H1 (cell line): ENCODE results near the gene STIM2. TPM values are rescaled to one million over a fixed set of nuclear protein-coding genes. Genes with fewer than 3 reads are reported as not detected.

Source experiments
- CTCF ChIA-PET: fragments of 300-600 bp; sonication (Branson Sonifier 250); formaldehyde crosslinking; loops from one replicate; lab custom pipeline; 2021; ENCODE audit not compliant: partially characterized antibody; lab: Charles Lee
- POLR2A ChIA-PET: fragments of 300-600 bp; sonication (Branson Sonifier 250); formaldehyde crosslinking; loops from one replicate; lab custom pipeline; 2021; ENCODE audit warnings: inconsistent platforms; ENCODE audit not compliant: partially characterized antibody; lab: Charles Lee
- DNase-seq, 2 experiments: peaks; one replicate each; pipeline versions ENCODE4 v3.0.0 to v3.0.0-alpha.2; 2010 to 2022; ENCODE audit warnings: low spot score in 2 of 2, low read depth in 1 of 2, mixed read lengths in 1 of 2
- FAIRE-seq: peaks from 2 replicates; lab custom pipeline; 2011; peaks lifted over from hg19 to GRCh38; lab: Jason Lieb, UNC
- H2AFZ ChIP-seq: 2 replicates; pipeline ENCODE4 v1.8.1; 2012; ENCODE audit warnings: low read length, inconsistent platforms
- H2AK5ac ChIP-seq: 2 replicates; pipeline ENCODE4 v1.6.1; 2013; ENCODE audit warnings: low read depth, low read length
- H2BK120ac ChIP-seq: replicated peaks from 2 replicates; pipeline ENCODE3; 2013; ENCODE audit warnings: low read depth, low read length, inconsistent platforms
- H2BK12ac ChIP-seq: 2 replicates; pipeline ENCODE4 v1.6.1; 2013; ENCODE audit warnings: low read depth, low read length
- H2BK15ac ChIP-seq: 2 replicates; pipeline ENCODE4 v1.6.1; 2013; ENCODE audit warnings: low read length
- H2BK20ac ChIP-seq: 2 replicates; pipeline ENCODE4 v1.6.1; 2013; ENCODE audit warnings: low read length
- H2BK5ac ChIP-seq: 2 replicates; pipeline ENCODE4 v1.6.1; 2013; ENCODE audit warnings: low read depth, low read length
- H3K14ac ChIP-seq: 2 replicates; pipeline ENCODE4 v1.6.1; 2013; ENCODE audit warnings: inconsistent platforms; ENCODE audit not compliant: insufficient read length
- H3K18ac ChIP-seq: 2 replicates; pipeline ENCODE4 v1.6.1; 2013; ENCODE audit warnings: low read length; ENCODE audit errors: extremely low read depth
- H3K23ac ChIP-seq: 2 replicates; pipeline ENCODE4 v1.6.1; 2013; ENCODE audit warnings: inconsistent platforms; ENCODE audit not compliant: insufficient read length
- H3K23me2 ChIP-seq: 2 replicates; pipeline ENCODE4 v1.6.1; 2013; ENCODE audit warnings: low read depth, low read length
- H3K27ac ChIP-seq: 2 replicates; pipeline ENCODE4 v1.6.1; 2011; ENCODE audit warnings: low read depth, low read length, inconsistent platforms
- H3K27me3 ChIP-seq, 4 experiments: replicated peaks in 1 of 4; 1 replicate in 1 of 4; 2 replicates in 3 of 4; pipeline versions ENCODE4 v1.6.1 to v1.8.1; 2011 to 2013; ENCODE audit warnings: low read length in 3 of 4, mild to moderate bottlenecking in 3 of 4, inconsistent platforms in 2 of 4, mixed read lengths in 2 of 4, moderate library complexity in 1 of 4; ENCODE audit not compliant: control insufficient read depth in 3 of 4, insufficient read depth in 3 of 4; ENCODE audit errors: extremely low read depth in 1 of 4
- H3K36me3 ChIP-seq, 4 experiments: 2 replicates each; pipeline versions ENCODE4 v1.6.1 to v1.8.1; 2011 to 2013; ENCODE audit warnings: mild to moderate bottlenecking in 4 of 4, low read length in 3 of 4, moderate library complexity in 2 of 4, control low read depth in 1 of 4, inconsistent platforms in 1 of 4; ENCODE audit not compliant: insufficient read depth in 4 of 4, control insufficient read depth in 2 of 4
- H3K4ac ChIP-seq: replicated peaks from 2 replicates; pipeline ENCODE3; 2013; ENCODE audit warnings: low read length, low read depth, mixed read lengths, inconsistent platforms; ENCODE audit not compliant: insufficient read length
- H3K4me1 ChIP-seq, 4 experiments: replicated peaks in 1 of 4; 1 replicate in 1 of 4; 2 replicates in 3 of 4; pipeline versions ENCODE4 v1.6.1 to v1.8.1; 2011 to 2013; ENCODE audit warnings: low read length in 3 of 4, inconsistent platforms in 2 of 4, mixed read lengths in 1 of 4; ENCODE audit not compliant: insufficient read depth in 4 of 4, control insufficient read depth in 3 of 4
- H3K4me2 ChIP-seq, 2 experiments: 2 replicates each; pipeline versions ENCODE4 v1.6.1 to v1.8.1; 2011 to 2013; ENCODE audit warnings: low read depth in 2 of 2, low read length in 2 of 2, control low read depth in 1 of 2, inconsistent platforms in 1 of 2, mild to moderate bottlenecking in 1 of 2; ENCODE audit not compliant: insufficient read depth in 1 of 2
- H3K4me3 ChIP-seq, 4 experiments: fragments of 200-600, 300-600 bp in 1 of 4; sonication (generic), shearing (Covaris generic), sonication (Bioruptor Twin) in 1 of 4; 2 replicates each; pipeline versions ENCODE4 v1.5.1 to v1.8.1; 2011 to 2016; ENCODE audit warnings: low read length in 4 of 4, low read depth in 3 of 4, control low read depth in 2 of 4, inconsistent platforms in 2 of 4, mild to moderate bottlenecking in 2 of 4, mixed read lengths in 1 of 4, moderate library complexity in 1 of 4; ENCODE audit not compliant: insufficient read depth in 2 of 4; ENCODE audit errors: extremely low read depth in 1 of 4
- H3K56ac ChIP-seq: replicated peaks from 2 replicates; pipeline ENCODE3; 2013; ENCODE audit warnings: low read depth, mild to moderate bottlenecking, mixed read lengths, low read length, inconsistent platforms; ENCODE audit not compliant: insufficient read length
- H3K79me1 ChIP-seq: 2 replicates; pipeline ENCODE4 v1.6.1; 2013; ENCODE audit warnings: low read depth, low read length, control low read depth
- H3K79me2 ChIP-seq, 2 experiments: 2 replicates each; pipeline versions ENCODE4 v1.6.1 to v1.8.1; 2012 to 2013; ENCODE audit warnings: low read length in 2 of 2, mild to moderate bottlenecking in 2 of 2, inconsistent platforms in 1 of 2; ENCODE audit not compliant: insufficient read depth in 2 of 2, control insufficient read depth in 1 of 2
- H3K9ac ChIP-seq, 4 experiments: replicated peaks in 1 of 4; 1 replicate in 1 of 4; 2 replicates in 3 of 4; pipeline versions ENCODE4 v1.6.1 to v1.8.1; 2011 to 2013; ENCODE audit warnings: low read depth in 3 of 4, low read length in 3 of 4, control low read depth in 2 of 4, mild to moderate bottlenecking in 2 of 4, moderate library complexity in 2 of 4, inconsistent platforms in 1 of 4; ENCODE audit errors: extremely low read depth in 1 of 4
- H3K9me3 ChIP-seq, 2 experiments: 2 replicates each; pipeline versions ENCODE4 v1.6.1 to v1.8.1; 2012 to 2013; ENCODE audit warnings: mild to moderate bottlenecking in 2 of 2, moderate library complexity in 2 of 2, control low read depth in 1 of 2, inconsistent platforms in 1 of 2, low read depth in 1 of 2, low read length in 1 of 2, mixed read lengths in 1 of 2; ENCODE audit not compliant: insufficient read depth in 2 of 2
- H4K20me1 ChIP-seq, 2 experiments: replicated peaks in 1 of 2; 2 replicates each; pipeline versions ENCODE3 to v1.8.1; 2011 to 2013; ENCODE audit warnings: inconsistent platforms in 2 of 2, low read length in 2 of 2, mild to moderate bottlenecking in 1 of 2; ENCODE audit not compliant: insufficient read depth in 2 of 2, control insufficient read depth in 1 of 2
- H4K5ac ChIP-seq: 2 replicates; pipeline ENCODE4 v1.6.1; 2013; ENCODE audit warnings: low read length, low read depth, mixed read lengths, inconsistent platforms; ENCODE audit not compliant: insufficient read length
- H4K8ac ChIP-seq: 2 replicates; pipeline ENCODE4 v1.8.0; 2013; ENCODE audit warnings: mild to moderate bottlenecking, moderate library complexity, low read length, inconsistent platforms; ENCODE audit not compliant: insufficient read depth; ENCODE audit errors: extremely low read depth
- H4K91ac ChIP-seq: replicated peaks from 2 replicates; pipeline ENCODE3; 2013; ENCODE audit warnings: low read length, mixed read lengths, inconsistent platforms; ENCODE audit not compliant: insufficient read length
- ASH2L ChIP-seq: fragments of 200-600, 300-600 bp; sonication (generic); IDR thresholded peaks from one replicate; pipeline ENCODE4 v1.7.1; 2017; ENCODE audit warnings: low read length
- BCL11A ChIP-seq, 2 experiments: IDR thresholded peaks; one replicate each; pipeline ENCODE4 v1.6.1; 2011; ENCODE audit warnings: low read depth in 2 of 2, low read length in 2 of 2, mild to moderate bottlenecking in 2 of 2
- BRCA1 ChIP-seq: IDR thresholded peaks from 2 replicates; pipeline ENCODE4 v1.6.1; 2012; ENCODE audit warnings: low read depth, low read length, improper control_type of control experiment
- CBX5 ChIP-seq: fragments of 300-800, 300-1000 bp; sonication (generic); IDR thresholded peaks from 2 replicates; pipeline ENCODE4 v1.7.1; 2016; ENCODE audit warnings: antibody characterized with exemption, low read length, low read depth
- CREB1 ChIP-seq: IDR thresholded peaks from 2 replicates; pipeline ENCODE4 v1.6.1; 2012; ENCODE audit warnings: inconsistent platforms
- CTBP2 ChIP-seq: IDR thresholded peaks from 2 replicates; pipeline ENCODE4 v1.7.0; 2011; ENCODE audit warnings: borderline replicate concordance, mild to moderate bottlenecking, moderate library complexity, mixed read lengths, low read length; ENCODE audit not compliant: insufficient read depth, insufficient read length
- EGR1 ChIP-seq: IDR thresholded peaks from 2 replicates; pipeline ENCODE4 v1.6.1; 2011; ENCODE audit warnings: low read depth, low read length, borderline replicate concordance
- NRF1 ChIP-seq: IDR thresholded peaks from 2 replicates; pipeline ENCODE4 v1.6.1; 2011; ENCODE audit warnings: mild to moderate bottlenecking, low read depth, low read length, improper control_type of control experiment
- SIN3A ChIP-seq, 2 experiments: IDR thresholded peaks in 1 of 2; conservative IDR thresholded peaks in 1 of 2; 2 replicates each; pipeline ENCODE4 v1.6.1; 2011 to 2012; ENCODE audit warnings: low read length in 2 of 2, improper control_type of control experiment in 1 of 2, low read depth in 1 of 2, mild to moderate bottlenecking in 1 of 2
- SP4 ChIP-seq: IDR thresholded peaks from 2 replicates; pipeline ENCODE4 v1.6.1; 2012; ENCODE audit warnings: low read length, inconsistent platforms
- WGBS, 2 experiments: shearing (Covaris generic) in 1 of 2; methylation state at CpG; one replicate each; pipeline versions ENCODE4 v1.1.6 to v1.1.7; 2013 to 2015; ENCODE audit warnings: low lambda C conversion rate in 2 of 2, mixed read lengths in 2 of 2, inconsistent platforms in 1 of 2, low coverage in 1 of 2, missing lambda C conversion rate in 1 of 2; ENCODE audit not compliant: insufficient replicate concordance in 2 of 2, insufficient coverage in 1 of 2, insufficient read length in 1 of 2; ENCODE audit errors: extremely low coverage in 1 of 2, missing lambda C conversion rate in 1 of 2; 5-methylcytosine and 5-hydroxymethylcytosine counted together
- polyA plus RNA-seq, 7 experiments: library from polyadenylated mRNA; depleted of rRNA in 3 of 7; stranded (reverse) in 5 of 7; unstranded in 2 of 7; fragments of >200 nt in 5 of 7; fragments of 200-250 nt in 2 of 7; gene quantifications; 1 replicate in 5 of 7; 2 replicates in 1 of 7; 4 replicates in 1 of 7; pipeline versions ENCODE4 v1.2.1 to v1.2.3, GENCODE V29; 2011 to 2013; ENCODE audit warnings: missing spikeins in 2 of 7, mixed read lengths in 2 of 7
- total RNA-seq: library from RNA; stranded (reverse); fragmentation: NEBNext Ultra II Directional; extraction: Animal tissue kit (Norgen Biotek cat#: 25700); gene quantifications from 2 replicates; pipeline ENCODE4 v1.2.1, GENCODE V29; 2021

The STIM2 gene
- total and polyA plus RNA-seq, 2 of the 8 experiments (the other 6 are each of a cell fraction or from before 2014, with no cell fraction given) = 22.9 to 23.0 TPM

DNA sequence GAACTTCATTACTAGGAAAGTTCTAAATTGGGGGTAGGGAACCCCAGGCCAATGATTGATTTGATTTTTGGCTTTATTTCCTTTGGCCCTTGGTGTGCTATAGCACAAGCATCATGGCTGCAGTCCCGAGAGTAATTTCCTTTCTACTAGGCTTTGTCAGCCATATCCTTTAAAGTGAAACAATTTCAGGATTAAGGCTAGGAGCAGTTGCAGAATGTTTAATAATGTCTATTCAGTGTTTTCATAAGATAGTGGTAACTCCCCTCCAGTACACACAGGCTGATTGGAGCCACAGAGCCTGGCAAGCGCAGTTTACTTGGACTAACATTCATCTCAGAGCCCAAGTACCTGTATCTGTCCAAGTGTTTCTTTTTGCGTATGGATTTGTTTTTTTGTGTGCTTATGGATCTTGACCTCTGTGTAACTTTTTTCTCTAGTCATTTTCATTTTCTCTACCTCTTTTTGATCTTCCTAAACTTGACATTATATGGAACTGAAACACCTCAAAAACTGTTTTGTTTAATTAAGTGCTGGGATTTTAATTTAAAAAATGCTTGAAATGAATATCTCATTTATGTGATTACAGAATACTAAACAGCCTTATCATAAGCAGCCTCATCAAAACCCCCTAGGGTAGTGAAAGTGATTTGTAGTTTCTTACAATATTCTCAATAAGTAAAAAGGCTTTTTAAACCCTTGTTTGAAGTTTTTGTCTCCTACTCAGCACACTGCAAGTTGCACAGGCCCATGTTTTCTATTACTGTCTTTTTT lies 7.5 kb downstream of the STIM2 start:
- H3K36me3 ChIP-seq = no peaks in the 10 kb centered on the region
- H3K27me3 ChIP-seq = no peaks in the 10 kb centered on the region; a peak in 1 of 7 replicates
- no peaks in the 10 kb centered on the region for H3K9me3 ChIP-seq
- no peak overlapping the region for H2BK120ac ChIP-seq
- no peak overlapping the region for H2BK15ac ChIP-seq
- no peak overlapping the region for H4K8ac ChIP-seq
- FAIRE-seq = no peak
- H3K4ac ChIP-seq = no peak overlapping the region
- H3K4me3 ChIP-seq = no peak overlapping the region
- no peak overlapping the region for H3K27ac ChIP-seq
- peaks cover 0 to 69% of the 10 kb centered on the region in 2 experiments; a peak in 2 of 4 replicates for H3K79me2 ChIP-seq
- ChIA-PET POLR2A (no interaction called here), CTCF (no interaction called here)
- no peak overlapping the region for H2AK5ac ChIP-seq
- H3K56ac ChIP-seq = no peak overlapping the region
- H3K14ac ChIP-seq = no peak overlapping the region
- WGBS, 2 experiments = 91% methylated on average over 3 of the region's 3 CpGs; no CpG with 5 or more reads in 1 of the 2 experiments
- no peak overlapping the region for H2BK20ac ChIP-seq
- no peak for DNase-seq
- H3K79me1 ChIP-seq = no peaks in the 10 kb centered on the region
- no peak overlapping the region for H3K9ac ChIP-seq
- H3K18ac ChIP-seq = no peak overlapping the region
- H2BK5ac ChIP-seq = no peak overlapping the region
- H4K5ac ChIP-seq = no peak overlapping the region
- H3K23me2 ChIP-seq = no peaks in the 10 kb centered on the region
- H3K4me1 ChIP-seq = peaks cover 0 to 5% (median 1%) of the 10 kb centered on the region in 4 experiments; a peak in 3 of 7 replicates
- no peak overlapping the region for H4K91ac ChIP-seq
- no peak overlapping the region for H3K4me2 ChIP-seq
- no peak overlapping the region for H2BK12ac ChIP-seq
- no peak overlapping the region for H3K23ac ChIP-seq
- TF ChIP-seq SIN3A (conservative IDR thresholded peaks at IDR 0.05 in 1 of 2, IDR thresholded peaks at IDR 0.05 in 1 of 2; ENCODE audit: low read depth in 1 of 2, low read length in 2 of 2) = no peak
- no peak for TF ChIP-seq ASH2L
- no peak for TF ChIP-seq BCL11A (IDR thresholded peaks at IDR 0.05; ENCODE audit: low read depth in 2 of 2, low read length in 2 of 2)
- TF ChIP-seq BRCA1 = no peak
- no peak for TF ChIP-seq NRF1
- no peak for TF ChIP-seq SP4
- no peak for TF ChIP-seq EGR1
- no peak for TF ChIP-seq CTBP2
- TF ChIP-seq CREB1 = no peak
- no peak for TF ChIP-seq CBX5
- H2AFZ ChIP-seq = no peak overlapping the region
- H4K20me1 ChIP-seq = peaks cover 2 to 3% of the 10 kb centered on the region in 2 experiments
